ENCODE data around the gene TKFC.

GRCh38 chr11:61307354-61307753, 25.7 kb upstream of the TKFC start:
- no peak for TF ChIP-seq TAF1 (IDR thresholded peaks at IDR 0.05; ENCODE audit: low read depth)
- no peak for TF ChIP-seq CREB1 (IDR thresholded peaks at IDR 0.05; ENCODE audit: low read depth)
- no peak for TF ChIP-seq RAD21 (IDR thresholded peaks at IDR 0.05; ENCODE audit: low read depth)
- no peak for TF ChIP-seq YY1 (IDR thresholded peaks at IDR 0.05; ENCODE audit: low read depth)
- no peak for TF ChIP-seq CEBPB (IDR thresholded peaks at IDR 0.05)

All from Ishikawa (cell line).